GM11168 (cell line): Measurements from ENCODE around the gene IFIT3.
"Not testable (repeated sequence)": the region's sequence is repeated elsewhere in the genome, so short reads cannot be mapped to it uniquely, and the experiment has no call there.

ENCODE experiments used
- in situ Hi-C: fragments of 300-500 bp; cut with MboI; formaldehyde crosslinking; loops from one replicate; pipeline ENCODE4 v1.12.0; 2022; ENCODE audit warnings: low sequenced_read_pairs; ENCODE audit not compliant: unreplicated experiment

Gene IFIT3, protein sequence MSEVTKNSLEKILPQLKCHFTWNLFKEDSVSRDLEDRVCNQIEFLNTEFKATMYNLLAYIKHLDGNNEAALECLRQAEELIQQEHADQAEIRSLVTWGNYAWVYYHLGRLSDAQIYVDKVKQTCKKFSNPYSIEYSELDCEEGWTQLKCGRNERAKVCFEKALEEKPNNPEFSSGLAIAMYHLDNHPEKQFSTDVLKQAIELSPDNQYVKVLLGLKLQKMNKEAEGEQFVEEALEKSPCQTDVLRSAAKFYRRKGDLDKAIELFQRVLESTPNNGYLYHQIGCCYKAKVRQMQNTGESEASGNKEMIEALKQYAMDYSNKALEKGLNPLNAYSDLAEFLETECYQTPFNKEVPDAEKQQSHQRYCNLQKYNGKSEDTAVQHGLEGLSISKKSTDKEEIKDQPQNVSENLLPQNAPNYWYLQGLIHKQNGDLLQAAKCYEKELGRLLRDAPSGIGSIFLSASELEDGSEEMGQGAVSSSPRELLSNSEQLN

GRCh38 chr10:89327803-89328441 is at the start of gene IFIT3:
Gene IFIT3, plus strand, starts transcription at chr10:89327997. Its CDS starts 77 bp downstream, at chr10:89328074.
- in situ Hi-C loops: no loop called here

GRCh38 chr10:89278034-89278535 is 49.7 kb upstream of the IFIT3 start:
- in situ Hi-C loops: no loop called here

GRCh38 chr10:89278900-89279392 is 48.9 kb upstream of the IFIT3 start:
- in situ Hi-C loops: no loop called here

GRCh38 chr10:89279421-89279869 is 48.4 kb upstream of the IFIT3 start:
- in situ Hi-C loops: no loop called here

DNA sequence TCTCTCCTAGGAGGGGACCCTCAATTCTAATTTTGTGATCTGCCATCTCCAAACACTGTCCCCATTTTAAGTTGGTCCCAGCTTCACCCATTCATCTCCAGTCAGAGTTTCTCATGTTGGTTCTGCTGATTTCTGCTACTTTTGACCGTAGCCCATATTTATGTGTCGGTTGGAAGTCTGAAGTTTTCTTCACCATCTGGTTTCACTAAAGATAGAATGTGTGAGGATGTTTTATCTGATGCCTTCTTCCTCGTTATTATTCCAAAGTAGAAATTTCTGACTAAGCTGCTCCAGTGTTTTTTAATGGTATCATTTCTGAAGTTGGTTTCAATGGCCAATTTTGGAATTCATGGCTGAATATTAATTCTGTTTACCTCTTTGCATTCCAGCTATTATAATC is 47.3 kb upstream of the IFIT3 start:
- in situ Hi-C loops: no loop called here

DNA sequence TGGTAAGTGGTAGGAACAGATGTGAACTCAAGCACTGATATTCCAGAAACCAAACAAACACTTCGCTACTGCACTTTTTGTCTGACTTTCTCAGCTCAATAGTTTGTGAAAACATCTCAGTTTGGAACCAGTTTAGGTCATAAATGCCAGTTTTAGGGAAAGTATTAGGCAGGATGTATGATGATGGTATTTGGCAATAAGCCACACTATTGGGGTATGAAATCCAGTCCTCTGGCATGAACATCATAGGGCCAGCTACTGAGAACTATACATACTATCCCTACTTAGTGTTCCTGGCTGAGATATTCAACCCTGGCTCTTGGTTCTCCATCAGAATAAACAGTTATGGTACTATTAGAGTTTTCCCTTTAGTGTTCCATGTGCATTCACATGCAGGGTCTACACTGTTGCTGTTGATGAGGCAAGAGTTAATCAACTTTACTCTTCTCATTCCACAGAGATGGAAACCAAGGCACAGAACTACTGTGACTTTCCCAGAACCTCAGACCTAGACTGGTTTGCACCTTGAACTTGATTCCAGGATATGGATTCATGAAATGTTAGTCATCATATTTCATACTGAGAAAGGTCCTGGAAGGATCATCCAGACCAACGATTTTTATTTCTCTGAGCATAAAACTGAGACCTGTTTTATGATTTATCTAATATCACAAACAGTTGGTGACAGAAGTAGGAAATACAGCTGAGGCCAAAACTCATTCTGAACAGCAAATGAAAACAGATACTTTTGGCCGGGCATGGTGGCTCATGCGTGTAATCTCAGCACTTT is 46.0 kb upstream of the IFIT3 start:
- in situ Hi-C loops: no loop called here

DNA sequence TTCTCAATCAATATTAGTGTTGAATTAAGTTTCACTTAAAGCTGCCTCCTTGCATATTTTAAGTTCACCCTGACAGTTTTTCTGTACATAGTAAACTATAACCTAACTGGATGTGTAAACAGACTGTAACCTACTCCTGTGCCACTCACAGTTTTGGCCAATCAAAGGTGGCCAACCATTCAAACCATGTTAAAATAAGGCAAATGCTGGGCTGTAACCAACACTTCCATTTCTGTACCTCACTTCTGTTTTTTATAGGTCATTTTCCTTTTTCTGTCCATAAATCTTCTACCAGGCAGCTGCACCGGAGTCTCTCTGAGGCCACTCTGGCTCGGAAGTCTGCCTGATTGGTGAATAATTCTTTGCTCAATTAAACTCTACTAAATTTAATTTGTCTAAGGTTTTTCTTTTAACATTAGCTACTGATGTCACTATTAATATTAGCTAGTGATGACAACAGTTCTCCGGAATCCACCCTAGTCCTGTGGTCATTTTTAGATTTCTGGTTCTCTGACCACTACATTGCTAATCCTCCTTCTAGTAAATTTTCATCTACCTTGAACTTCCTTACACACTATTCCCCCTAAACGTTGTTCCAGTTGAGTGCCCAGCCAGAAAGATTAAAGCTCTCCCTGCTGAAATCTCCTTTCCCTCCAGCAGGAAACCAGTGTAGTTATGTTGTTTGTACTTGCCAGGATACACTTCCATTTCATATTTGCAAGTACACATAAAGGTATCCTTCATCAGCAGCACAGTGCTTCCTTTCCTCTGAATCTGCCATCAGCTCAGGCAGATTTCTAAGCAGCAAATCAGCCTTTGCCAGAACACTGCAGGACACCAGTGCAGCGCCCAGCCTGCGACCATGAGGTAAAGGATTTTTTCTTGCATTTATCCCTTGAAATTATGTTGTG is 44.5 kb upstream of the IFIT3 start:
- in situ Hi-C loops: no loop called here

- in situ Hi-C loops: no loop called here
Measured at GRCh38 chr10:89283936-89284475, 43.8 kb upstream of the IFIT3 start.

DNA sequence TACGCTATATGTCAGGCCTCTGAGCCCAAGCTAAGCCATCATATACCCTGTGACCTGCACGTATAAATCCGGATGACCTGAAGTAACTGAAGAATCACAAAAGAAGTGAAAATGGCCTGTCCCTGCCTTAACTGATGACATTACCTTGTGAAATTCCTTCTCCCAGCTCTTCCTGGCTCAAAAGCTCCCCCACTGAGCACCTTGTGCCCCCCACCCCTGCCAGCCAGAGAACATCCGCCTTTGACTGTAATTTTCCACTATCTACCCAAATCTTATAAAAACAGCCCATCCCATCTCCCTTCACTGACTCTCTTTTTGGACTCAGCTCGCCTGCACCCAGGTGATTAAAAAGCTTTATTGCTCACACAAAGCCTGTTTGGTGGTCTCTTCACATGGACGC is 43.1 kb upstream of the IFIT3 start:
- in situ Hi-C loops: not testable (repeated sequence)

- in situ Hi-C loops: not testable (repeated sequence)
Measured at GRCh38 chr10:89285303-89285702, 42.5 kb upstream of the IFIT3 start.

DNA sequence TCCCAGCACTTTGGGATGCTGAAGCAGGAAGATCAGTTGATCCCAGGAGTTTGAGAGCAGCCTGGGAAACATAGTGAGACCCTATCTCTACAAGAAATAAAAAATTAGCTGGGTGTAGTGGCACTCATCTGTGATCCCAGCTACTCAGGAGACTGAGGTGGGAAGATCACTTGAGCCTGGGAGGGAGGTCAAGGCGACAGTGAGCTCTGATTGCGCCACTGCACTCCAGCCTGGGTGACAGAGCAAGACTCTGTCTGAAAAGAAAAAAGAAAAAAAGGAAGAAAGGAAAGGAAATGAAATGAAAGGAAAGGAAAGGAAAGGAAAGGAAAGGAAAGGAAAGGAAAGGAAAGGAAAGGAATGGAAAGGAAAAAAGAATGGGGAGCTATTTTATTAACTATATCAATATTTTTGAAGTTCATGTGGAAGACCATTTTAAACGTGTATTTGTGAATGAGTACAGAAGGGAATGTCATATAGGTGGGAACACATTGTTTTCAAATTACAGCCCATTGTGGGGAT is 33.0 kb upstream of the IFIT3 start:
- in situ Hi-C loops: no loop called here

GRCh38 chr10:89295597-89295996 is 32.2 kb upstream of the IFIT3 start:
- in situ Hi-C loops: no loop called here

DNA sequence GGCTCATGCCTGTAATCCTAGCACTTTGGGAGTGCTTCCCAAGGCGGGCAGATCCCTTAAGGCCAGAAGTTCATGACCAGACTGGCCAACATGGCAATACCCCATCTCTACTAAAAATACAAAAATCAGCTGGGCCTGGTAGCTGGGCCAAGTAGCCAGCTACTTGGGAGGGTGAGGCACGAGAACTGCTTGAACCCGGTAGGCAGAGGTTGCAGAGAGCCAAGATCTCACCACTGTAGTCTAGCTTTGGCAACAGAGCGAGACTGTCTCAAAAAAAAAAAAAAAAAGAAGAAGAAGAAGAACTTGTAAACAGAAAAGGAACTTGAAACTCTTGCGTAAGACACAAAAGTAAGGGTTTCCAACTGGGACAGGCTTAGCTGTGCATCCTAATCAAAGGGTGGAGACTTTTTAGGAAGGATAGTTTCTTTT is 31.6 kb upstream of the IFIT3 start:
- in situ Hi-C loops: no loop called here

- in situ Hi-C loops: no loop called here
Measured at GRCh38 chr10:89297356-89297755, 30.4 kb upstream of the IFIT3 start.

GRCh38 chr10:89297791-89298190 is 30.0 kb upstream of the IFIT3 start:
- in situ Hi-C loops: no loop called here

GRCh38 chr10:89299031-89299430 is 28.8 kb upstream of the IFIT3 start:
- in situ Hi-C loops: no loop called here

GRCh38 chr10:89301232-89301631 is 26.6 kb upstream of the IFIT3 start:
- in situ Hi-C loops: no loop called here

DNA sequence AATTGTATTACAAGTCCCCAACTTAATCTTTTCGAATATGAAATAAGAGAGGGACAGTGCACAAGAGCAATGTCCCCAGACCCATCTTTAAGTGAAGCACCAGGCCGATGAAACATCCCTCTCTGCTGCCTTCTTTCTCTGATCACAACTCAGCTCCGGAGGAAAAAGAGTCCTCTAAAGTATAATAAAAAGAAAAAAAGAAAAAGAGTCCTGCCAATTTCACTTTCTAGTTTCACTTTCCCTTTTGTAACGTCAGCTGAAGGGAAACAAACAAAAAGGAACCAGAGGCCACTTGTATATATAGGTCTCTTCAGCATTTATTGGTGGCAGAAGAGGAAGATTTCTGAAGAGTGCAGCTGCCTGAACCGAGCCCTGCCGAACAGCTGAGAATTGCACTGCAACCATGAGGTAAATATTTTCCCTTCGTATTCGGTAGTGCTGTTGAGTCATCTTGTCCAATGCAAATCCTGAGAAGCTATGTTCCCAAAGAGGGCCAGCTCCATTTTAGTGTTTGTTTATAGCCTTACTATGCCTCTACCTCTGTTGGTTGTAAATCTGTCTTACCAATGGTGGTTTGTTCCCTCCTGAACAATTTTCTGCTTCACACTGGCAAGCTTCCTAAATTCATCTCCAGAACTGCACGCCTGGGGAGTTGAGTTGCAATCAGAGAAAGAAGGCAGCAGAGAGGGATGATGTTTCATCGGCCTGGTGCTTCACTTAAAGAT is 25.9 kb upstream of the IFIT3 start, which contains the start of gene IFIT2:
TSS of gene IFIT2 (plus strand) at position 326 of the 725 bp plus-strand sequence. CDS start at position 404, 78 bp downstream.
- in situ Hi-C loops: no loop called here
